GM23338 (cell line): ENCODE measurements around the gene KLRG1. TPM values are rescaled to one million over a fixed set of nuclear protein-coding genes. Genes with fewer than 3 reads are reported as not detected.

Experiments used
- ATAC-seq: fragments of 200-7000 bp; cut with Tn5 transposase; 3 replicates; pipeline ENCODE4 v1.9.1; 2020
- DNase-seq: peaks from one replicate; pipeline ENCODE4 v3.0.0-alpha.2; 2015; ENCODE audit warnings: low spot score
- H2AFZ ChIP-seq: fragments of 200-600 bp; sonication (generic); 2 replicates; pipeline ENCODE4 v1.8.0; 2016; ENCODE audit warnings: antibody characterized with exemption, mild to moderate bottlenecking, moderate library complexity
- H3F3A ChIP-seq: fragments of 200-600 bp; sonication (generic); replicated peaks from 2 replicates; pipeline ENCODE4 v1.8.0; 2017; ENCODE audit warnings: antibody characterized with exemption, mixed run types, low read depth
- H3K27ac ChIP-seq: fragments of 200-600 bp; sonication (generic); 2 replicates; pipeline ENCODE4 v1.6.1; 2016; ENCODE audit warnings: low read depth
- H3K27me3 ChIP-seq: fragments of 200-600 bp; sonication (generic); 2 replicates; pipeline ENCODE4 v1.8.0; 2016; ENCODE audit warnings: mild to moderate bottlenecking, mixed run types, moderate library complexity; ENCODE audit not compliant: insufficient read depth
- H3K36me3 ChIP-seq: fragments of 200-600 bp; sonication (generic); 2 replicates; pipeline ENCODE4 v1.8.0; 2016; ENCODE audit warnings: mild to moderate bottlenecking; ENCODE audit not compliant: insufficient read depth
- H3K4me1 ChIP-seq: fragments of 200-600 bp; sonication (generic); 2 replicates; pipeline ENCODE4 v1.8.0; 2016; ENCODE audit warnings: mild to moderate bottlenecking, moderate library complexity; ENCODE audit not compliant: insufficient read depth
- H3K4me2 ChIP-seq: fragments of 200-600 bp; sonication (generic); 2 replicates; pipeline ENCODE4 v1.7.1; 2017; ENCODE audit warnings: mixed run types
- H3K4me3 ChIP-seq: fragments of 200-600 bp; sonication (generic); 2 replicates; pipeline ENCODE4 v1.6.1; 2016; ENCODE audit warnings: mixed run types
- H3K79me2 ChIP-seq: fragments of 200-600 bp; sonication (generic); replicated peaks from 2 replicates; pipeline ENCODE4 v1.8.0; 2017; ENCODE audit warnings: mild to moderate bottlenecking; ENCODE audit not compliant: insufficient read depth
- H3K9me2 ChIP-seq: fragments of 200-600 bp; sonication (generic); 2 replicates; pipeline ENCODE4 v1.8.0; 2017; ENCODE audit not compliant: insufficient read depth
- H4K20me1 ChIP-seq: fragments of 200-600 bp; sonication (generic); replicated peaks from 2 replicates; pipeline ENCODE4 v1.8.0; 2017; ENCODE audit warnings: mild to moderate bottlenecking; ENCODE audit not compliant: insufficient read depth
- H3K27ac Mint-ChIP-seq: 2 replicates; pipeline ENCODE4 v1.8.0; 2020; ENCODE audit warnings: inconsistent platforms, mild to moderate bottlenecking, moderate library complexity, mixed read lengths
- H3K27me3 Mint-ChIP-seq: 3 replicates; pipeline ENCODE4 v1.8.0; 2022; ENCODE audit warnings: low read depth, mild to moderate bottlenecking, moderate library complexity, mixed read lengths, inconsistent platforms; ENCODE audit not compliant: insufficient read depth, poor library complexity
- H3K36me3 Mint-ChIP-seq: 3 replicates; pipeline ENCODE4 v1.8.0; 2021; ENCODE audit warnings: low read depth, mild to moderate bottlenecking, inconsistent platforms, moderate library complexity, mixed read lengths
- H3K4me1 Mint-ChIP-seq: 3 replicates; pipeline ENCODE4 v1.8.0; 2020; ENCODE audit warnings: mild to moderate bottlenecking, inconsistent platforms, mixed read lengths
- H3K4me3 Mint-ChIP-seq: 3 replicates; pipeline ENCODE4 v1.8.0; 2021; ENCODE audit warnings: moderate library complexity, mild to moderate bottlenecking, inconsistent platforms, mixed read lengths
- H3K9me3 Mint-ChIP-seq: 3 replicates; pipeline ENCODE4 v1.8.0; 2020; ENCODE audit warnings: moderate library complexity, mild to moderate bottlenecking, inconsistent platforms, mixed read lengths
- CREB1 ChIP-seq: fragments of 250-450 bp; sonication (Bioruptor Pico); IDR thresholded peaks from 2 replicates; pipeline ENCODE4 v1.5.0; 2020; ENCODE audit warnings: low read depth, mild to moderate bottlenecking, moderate library complexity
- CTCF ChIP-seq, 2 experiments: fragments of 200-600 bp in 1 of 2; sonication (generic) in 1 of 2; conservative IDR thresholded peaks; 2 replicates each; pipeline versions ENCODE4 v1.5.1 to v1.6.1; 2016 to 2017; ENCODE audit warnings: antibody characterized with exemption in 2 of 2, low read depth in 2 of 2, mild to moderate bottlenecking in 2 of 2, moderate library complexity in 1 of 2
- ETS1 ChIP-seq: IDR thresholded peaks from 2 replicates; pipeline ENCODE4 v1.6.1; 2016; ENCODE audit warnings: antibody characterized with exemption
- JUNB ChIP-seq: IDR thresholded peaks from one replicate; pipeline ENCODE4 v1.6.1; 2016; ENCODE audit warnings: antibody characterized with exemption; ENCODE audit not compliant: unreplicated experiment
- POLR2AphosphoS5 ChIP-seq: IDR thresholded peaks from 2 replicates; pipeline ENCODE4 v1.6.1; 2016; ENCODE audit warnings: antibody characterized with exemption, low read depth
- ZNF114 ChIP-seq: fragments of 250-450 bp; sonication (Bioruptor Pico); IDR thresholded peaks from 2 replicates; pipeline ENCODE4 v1.5.0; 2020; ENCODE audit warnings: mild to moderate bottlenecking, moderate library complexity
- polyA plus RNA-seq: library from polyadenylated mRNA; unstranded; fragments of >200 nt; fragmentation: Nextera tagmentation; extraction: Ambion mirVana; gene quantifications from 2 replicates; pipeline ENCODE4 v1.2.1, GENCODE V29; 2016
- total RNA-seq: library from RNA; depleted of rRNA; stranded (reverse); fragments of >200 nt; shearing (Covaris generic); gene quantifications from 2 replicates; pipeline ENCODE4 v1.2.3, GENCODE V29; 2014

KLRG1 gene
- total and polyA plus RNA-seq, 2 experiments from 2014 or later = 5.1 to 7.9 TPM

GRCh38 chr12:9032202-9032964 lies 43.0 kb downstream of the KLRG1 start:
- H3K27ac ChIP-seq = no peak overlapping the region
- Mint-ChIP-seq H3K36me3 (no peaks in the 10 kb centered on the region; the same call in 1 of the 3 replicates), H3K4me3 (no peak overlapping the region), H3K27me3 (peaks cover 2% of the 10 kb centered on the region), H3K4me1 (peaks cover 4% of the 10 kb centered on the region; the same call in 2 of the 3 replicates), H3K9me3 (peaks cover 3% of the 10 kb centered on the region; the same call in 1 of the 3 replicates), H3K27ac (no peak overlapping the region)
- no peaks in the 10 kb centered on the region for H3F3A ChIP-seq
- H3K27me3 ChIP-seq = no peaks in the 10 kb centered on the region
- TF ChIP-seq CREB1 = no peak
- TF ChIP-seq CTCF (conservative IDR thresholded peaks at IDR 0.05; ENCODE audit: low read depth in 2 of 2) = peak in 1 of 2 experiments; percentile 26; a peak in 2 of 4 replicates
- TF ChIP-seq JUNB = no peak
- no peak for TF ChIP-seq POLR2AphosphoS5
- H4K20me1 ChIP-seq = no peaks in the 10 kb centered on the region
- DNase-seq = no peak
- H3K9me2 ChIP-seq = no peaks in the 10 kb centered on the region; the same call in 1 of the 2 replicates
- no peak overlapping the region for H2AFZ ChIP-seq
- H3K36me3 ChIP-seq = no peaks in the 10 kb centered on the region
- H3K4me2 ChIP-seq = no peak overlapping the region
- peaks cover 6% of the 10 kb centered on the region; the same call in 1 of the 2 replicates for H3K4me1 ChIP-seq
- no peaks in the 10 kb centered on the region for H3K79me2 ChIP-seq
- no peak for ATAC-seq
- H3K4me3 ChIP-seq = no peak overlapping the region

- ATAC-seq = no peak
- no peak overlapping the region for H3K4me3 ChIP-seq
- H3K27me3 ChIP-seq = no peaks in the 10 kb centered on the region
- H3F3A ChIP-seq = no peaks in the 10 kb centered on the region
- no peaks in the 10 kb centered on the region for H4K20me1 ChIP-seq
- H3K36me3 Mint-ChIP-seq = no peaks in the 10 kb centered on the region; the same call in 1 of the 3 replicates
- no peak overlapping the region for H3K27ac Mint-ChIP-seq
- H2AFZ ChIP-seq = no peak overlapping the region
- H3K9me3 Mint-ChIP-seq = peaks cover 3% of the 10 kb centered on the region; the same call in 1 of the 3 replicates
- peaks cover 2% of the 10 kb centered on the region for H3K27me3 Mint-ChIP-seq
- no peak overlapping the region for H3K4me2 ChIP-seq
- TF ChIP-seq ZNF114 (no peak), JUNB (no peak), ETS1 (no peak)
- H3K4me1 Mint-ChIP-seq = peaks cover 4% of the 10 kb centered on the region; the same call in 2 of the 3 replicates
- no peak overlapping the region for H3K4me3 Mint-ChIP-seq
- H3K9me2 ChIP-seq = no peaks in the 10 kb centered on the region; the same call in 1 of the 2 replicates
- DNase-seq = no peak
- no peak overlapping the region for H3K27ac ChIP-seq
- no peaks in the 10 kb centered on the region for H3K36me3 ChIP-seq
- H3K4me1 ChIP-seq = peaks cover 6% of the 10 kb centered on the region; the same call in 1 of the 2 replicates
- no peaks in the 10 kb centered on the region for H3K79me2 ChIP-seq
Measured at GRCh38 chr12:9033265-9033887, 44.0 kb downstream of the KLRG1 start.
